ENCODE measurements around the gene WTIP.
"Not testable (repeated sequence)": the region's sequence is repeated elsewhere in the genome, so short reads cannot be mapped to it uniquely, and the experiment has no call there.

Gene WTIP

DNA sequence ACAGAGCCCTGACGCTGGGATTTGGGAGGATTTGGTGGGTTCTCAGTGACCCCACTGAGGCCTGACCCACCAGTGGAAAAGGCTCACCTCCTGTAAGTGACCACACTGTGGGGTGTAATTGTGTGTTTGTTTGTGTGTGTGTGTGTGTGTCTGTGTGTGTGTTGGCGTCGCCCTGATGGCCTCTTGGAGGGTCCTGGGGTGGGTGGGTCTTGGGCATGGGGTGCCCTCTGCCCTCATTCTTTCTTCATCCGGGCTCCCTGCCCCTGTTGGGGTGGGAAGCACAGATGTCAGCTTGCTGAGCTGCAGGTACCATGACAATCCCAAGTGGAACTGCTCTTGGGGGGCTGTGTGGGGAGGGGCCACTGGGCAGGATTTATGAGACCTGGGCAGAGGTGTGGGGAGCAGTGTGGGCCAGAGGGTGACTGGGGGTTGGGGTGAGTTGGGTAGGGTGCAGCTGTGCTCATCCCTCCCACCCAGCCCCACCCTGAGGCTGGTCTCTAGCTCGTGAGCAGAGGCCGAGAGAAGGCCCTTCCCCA, 22.8 kb downstream of the WTIP start:
- no peak for DNase-seq

DNA sequence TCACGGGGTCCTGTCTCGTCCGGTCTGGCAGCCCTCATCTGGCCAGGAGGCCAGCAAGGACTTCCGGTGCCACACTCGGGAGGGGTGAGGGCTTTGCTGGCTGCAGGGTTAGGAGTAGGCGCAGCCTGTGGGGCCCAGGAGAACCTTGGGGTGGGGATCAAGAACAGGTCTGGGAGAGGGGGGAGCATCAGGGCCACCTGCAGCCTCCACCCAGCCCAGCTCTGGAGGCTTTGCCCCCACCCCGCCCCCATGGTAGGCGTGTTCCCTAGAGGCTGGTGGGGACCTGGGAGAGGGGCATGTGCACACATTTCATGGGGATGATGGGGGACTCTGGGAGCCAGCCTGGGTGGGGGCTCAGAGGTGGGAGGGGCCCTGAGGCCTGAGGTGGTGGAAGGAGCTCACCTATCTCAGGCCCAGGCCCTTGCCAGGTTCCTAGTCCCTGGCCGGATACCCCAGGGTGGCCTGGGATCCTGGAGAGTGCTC, 23.3 kb downstream of the WTIP start:
- no peak for DNase-seq

DNA sequence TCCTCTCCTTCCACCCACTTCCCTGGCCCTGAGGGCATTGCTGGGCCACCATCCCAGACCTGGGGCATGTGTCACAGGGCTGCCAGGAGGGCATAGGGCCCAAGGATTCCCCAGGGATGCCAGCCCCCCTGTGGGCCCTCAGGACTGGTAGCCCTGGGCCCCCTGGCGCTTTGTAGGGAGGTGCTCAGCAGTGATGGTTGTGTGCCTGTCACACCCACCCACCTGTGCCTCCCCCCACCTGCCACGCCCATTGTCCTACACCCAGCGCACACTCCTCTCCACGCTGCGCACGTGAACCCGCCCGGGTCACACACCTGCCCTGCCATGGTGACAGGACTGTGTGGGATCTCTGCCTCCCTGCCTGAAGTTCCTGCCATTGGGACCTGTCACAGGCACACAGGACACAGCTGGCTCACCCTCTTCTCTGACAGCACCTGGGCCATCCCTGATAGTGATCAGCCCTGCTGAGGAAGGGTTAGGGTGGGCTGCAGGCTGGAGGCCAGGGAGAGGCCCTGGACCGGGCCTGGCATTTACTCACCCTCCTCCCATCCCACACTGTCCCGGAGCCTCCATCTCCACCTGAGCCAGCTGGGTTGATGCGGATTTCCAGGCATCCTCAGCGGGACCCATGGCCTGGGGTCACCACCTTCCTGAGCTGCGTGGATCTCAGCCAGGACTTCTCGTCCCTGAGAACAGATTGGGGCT, 23.9 kb downstream of the WTIP start:
- no peak for DNase-seq

DNA sequence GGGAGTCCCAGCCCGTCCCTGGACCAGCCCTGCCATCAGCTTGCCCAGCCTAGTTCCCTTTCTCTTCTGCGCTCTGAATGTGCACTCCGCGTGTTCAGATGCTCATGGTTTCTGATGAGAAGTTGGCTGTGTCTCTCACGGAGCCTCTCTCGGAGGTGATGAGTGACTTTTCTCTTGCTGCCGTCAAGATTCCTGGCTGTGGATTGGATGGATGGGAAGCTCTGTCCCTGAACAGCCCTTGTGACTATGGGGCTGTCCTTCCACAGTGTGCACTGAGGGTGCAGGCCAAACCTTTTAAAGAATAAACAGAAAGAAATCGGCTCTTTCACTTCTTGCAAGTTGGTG, 24.4 kb downstream of the WTIP start:
- DNase-seq, result no peak

DNA sequence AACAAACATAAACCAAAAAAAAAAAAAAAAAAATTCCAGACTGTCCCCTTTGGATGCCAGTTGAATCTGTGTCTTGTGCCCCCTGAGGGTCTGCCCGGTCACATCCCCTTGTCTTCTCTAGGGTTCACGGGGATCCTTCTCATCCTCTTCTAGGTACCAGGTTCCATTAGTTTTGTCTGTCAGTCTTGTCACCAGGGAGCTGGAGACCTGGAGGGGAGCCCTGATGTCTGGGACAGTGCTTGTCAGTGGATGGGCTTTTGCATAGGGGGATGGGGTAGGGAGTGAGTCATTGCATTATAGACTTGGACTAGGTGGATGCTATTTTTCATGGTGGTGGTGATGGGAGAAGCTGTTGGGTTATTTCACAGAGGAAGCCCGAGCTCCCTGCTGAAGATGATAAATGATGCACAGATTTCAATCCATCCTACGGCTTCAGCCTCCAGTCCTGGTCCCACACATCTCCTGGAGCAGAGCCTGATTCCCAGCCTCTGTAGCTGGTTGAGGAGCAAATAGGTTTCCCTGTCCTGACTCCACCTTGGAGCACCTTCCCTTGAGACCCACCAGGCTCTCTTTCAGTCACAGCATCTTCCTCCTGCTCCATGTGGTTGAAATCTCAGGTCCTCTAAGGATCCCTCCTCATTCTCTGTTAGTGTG, 26.0 kb downstream of the WTIP start:
- no peak for DNase-seq

DNA sequence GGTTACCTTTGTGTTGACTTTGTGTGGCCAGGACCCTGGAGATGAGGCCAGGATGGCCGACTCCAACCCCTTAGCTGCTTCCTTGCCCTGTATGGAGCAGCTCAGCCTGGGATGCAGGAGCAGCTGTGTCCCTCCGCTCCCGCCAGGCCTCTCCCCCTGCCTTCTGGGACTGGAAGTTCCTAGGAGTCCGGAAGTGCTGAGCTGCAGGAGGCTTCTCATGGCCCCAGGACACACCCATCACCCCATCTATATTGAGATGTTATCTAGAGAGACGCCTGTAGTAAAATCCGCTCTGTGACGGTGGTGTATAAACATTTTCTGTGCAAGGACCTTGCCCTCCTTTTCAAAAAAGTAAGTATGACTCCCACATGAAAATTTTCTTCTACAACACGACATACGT, 27.0 kb downstream of the WTIP start:
- no peak for DNase-seq

DNA sequence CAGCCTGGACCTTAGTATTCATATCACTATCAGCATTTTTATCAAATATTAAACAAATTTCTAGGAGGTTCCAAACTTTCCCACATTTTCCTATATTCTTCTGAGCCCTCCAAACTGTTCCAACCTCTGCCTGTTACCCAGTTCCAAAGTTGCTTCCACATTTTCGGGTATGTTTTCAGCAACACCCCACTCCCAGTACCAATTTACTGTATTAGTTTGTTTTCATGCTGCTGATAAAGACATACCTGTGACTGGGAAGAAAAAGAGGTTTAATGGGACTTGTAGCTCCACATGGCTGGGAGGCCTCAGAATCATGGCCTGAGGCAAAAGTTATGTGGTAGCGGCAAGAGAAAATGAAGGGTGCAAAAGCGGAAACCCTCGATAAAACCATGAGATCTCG, 29.3 kb downstream of the WTIP start:
- DNase-seq, result not testable (repeated sequence)

DNA sequence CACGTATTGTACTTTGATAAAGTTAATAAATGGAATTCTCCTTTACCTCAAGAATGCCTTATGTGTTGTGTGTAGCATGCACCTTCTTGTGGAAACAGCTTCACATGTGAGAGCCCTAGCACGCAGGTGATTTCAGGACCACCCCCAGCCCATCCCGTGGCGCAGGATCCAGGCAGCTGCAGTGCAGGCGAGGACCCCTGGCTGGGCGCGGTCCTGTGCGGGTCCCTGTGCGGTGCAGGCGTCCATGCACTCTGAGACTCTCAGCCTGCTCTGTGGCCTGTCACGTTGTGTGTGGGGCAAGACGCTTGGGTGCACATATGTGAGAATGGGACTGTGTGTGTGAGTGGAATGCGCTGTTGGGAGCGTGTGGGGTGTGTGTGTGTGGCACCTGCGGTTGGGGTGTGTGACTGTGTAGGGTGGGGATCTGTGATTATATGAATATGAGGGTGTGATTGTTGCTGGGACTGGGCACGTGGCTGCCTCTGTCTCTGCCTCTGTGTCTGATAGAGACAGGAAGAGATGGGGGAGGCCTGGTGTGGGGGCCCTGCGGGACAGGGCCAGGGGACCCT, 30.8 kb downstream of the WTIP start:
- DNase-seq, result no peak

DNA sequence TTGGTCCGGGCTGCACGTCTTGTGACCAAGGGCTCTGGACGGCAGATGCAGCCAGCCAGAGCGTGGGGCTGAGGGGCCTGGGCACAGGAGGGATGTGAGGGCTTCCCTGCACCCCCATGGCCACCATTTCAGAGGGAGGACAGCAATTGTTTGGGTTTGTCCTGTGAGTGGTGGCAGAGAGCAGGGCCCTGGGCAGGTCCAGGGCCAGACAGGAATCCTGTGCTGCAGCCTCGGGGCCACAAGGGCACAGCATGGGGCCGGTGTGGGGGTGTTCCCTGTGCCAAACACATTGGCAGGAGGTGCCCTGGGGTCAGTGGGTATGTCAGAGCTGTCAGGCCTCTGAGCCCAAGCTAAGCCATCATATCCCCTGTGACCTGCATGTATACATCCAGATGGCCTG, 32.2 kb downstream of the WTIP start:
- DNase-seq, result no peak

DNA sequence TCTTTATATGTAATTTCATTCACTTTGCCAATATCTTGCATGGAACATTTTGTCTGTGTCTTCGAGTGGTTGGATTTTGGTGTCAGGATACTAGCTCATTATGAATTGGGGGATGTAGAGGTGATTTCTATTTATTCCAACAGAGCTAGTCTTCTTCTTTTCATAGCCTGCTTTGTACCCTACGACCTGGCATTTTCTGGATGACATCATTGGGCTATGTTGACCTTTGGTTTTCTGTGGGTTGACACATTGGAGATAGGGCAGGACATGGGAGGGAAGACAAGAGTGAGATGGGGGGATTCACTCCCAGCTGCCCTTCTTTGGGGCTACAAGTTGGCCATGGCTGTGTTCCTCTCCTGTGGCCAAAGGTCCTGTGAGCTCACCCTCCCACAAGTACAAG, 38.0 kb downstream of the WTIP start:
- DNase-seq, result no peak

DNA sequence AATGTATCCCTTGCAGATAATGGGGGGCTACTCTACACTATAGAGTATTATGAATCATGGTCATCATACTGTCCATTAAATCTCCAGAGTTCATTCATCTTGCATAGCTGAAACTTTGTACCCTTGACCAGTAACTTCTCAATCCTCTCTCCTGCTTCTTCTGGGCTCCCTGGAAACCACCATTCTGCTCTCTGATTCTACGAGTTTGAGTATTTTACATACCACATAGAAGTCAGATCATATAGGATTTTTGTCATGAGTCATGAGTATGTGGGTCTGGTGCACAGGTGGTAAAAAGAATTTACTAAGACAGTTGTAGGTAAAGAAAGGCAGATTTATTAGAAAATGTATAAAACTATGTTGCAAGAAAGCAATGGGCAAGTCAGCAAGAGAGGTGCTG, 41.9 kb downstream of the WTIP start:
- no peak for DNase-seq

DNA sequence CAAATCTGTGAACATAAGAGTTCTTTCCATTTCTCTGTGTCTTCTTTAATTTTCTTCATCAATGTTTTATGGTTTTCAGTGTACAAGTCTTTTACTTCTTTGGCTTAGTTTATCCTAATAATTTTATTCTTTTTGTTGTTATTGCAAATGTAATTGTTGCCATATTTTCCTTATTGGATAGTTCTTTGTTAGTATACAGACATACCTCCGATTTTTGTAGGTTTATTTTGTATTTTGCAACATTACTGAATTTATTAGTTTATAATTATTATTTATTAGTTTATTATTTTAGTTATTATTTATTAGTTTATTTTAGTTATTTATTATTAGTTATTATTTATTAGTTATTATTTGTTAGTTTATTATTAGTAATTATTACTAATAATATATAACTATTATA, 43.4 kb downstream of the WTIP start:
- DNase-seq, result no peak

DNA sequence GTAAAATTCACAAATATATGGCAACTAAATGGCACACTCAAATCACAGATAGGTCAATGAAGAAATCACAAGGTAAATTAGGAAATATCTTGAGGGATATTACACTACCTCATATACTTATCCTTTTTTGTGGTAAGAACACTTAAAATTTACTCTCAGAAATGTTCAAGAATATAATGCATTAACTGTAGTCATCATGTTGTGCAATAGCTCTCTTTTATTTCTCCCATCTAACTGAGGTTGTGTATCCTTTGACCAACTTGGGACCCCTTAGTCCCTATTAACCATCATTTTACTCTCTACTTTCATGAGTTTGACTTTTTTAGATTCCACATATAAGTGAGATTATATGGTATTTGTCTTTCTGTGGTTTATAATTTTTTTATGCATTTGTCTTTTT, 52.6 kb downstream of the WTIP start:
- no peak for DNase-seq

DNA sequence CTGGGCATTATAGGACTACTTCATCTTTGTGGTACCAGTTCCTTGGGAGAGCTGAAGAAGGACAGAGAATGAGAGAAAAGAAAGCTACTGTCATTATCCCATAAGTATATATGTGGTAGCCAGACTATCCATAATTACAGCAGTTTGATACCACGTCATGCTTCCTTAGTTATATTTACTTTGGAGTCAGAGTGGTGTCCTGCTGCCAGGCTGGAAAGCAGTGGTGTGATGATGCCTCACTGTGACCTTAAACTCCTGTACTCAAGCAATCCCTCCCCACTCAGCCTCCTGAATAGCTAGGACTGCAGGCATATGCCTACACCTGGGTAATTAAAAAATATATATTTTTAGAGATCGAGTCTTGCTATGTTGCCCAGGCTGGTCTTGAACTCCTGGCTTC, 57.8 kb downstream of the WTIP start:
- no peak for DNase-seq

DNA sequence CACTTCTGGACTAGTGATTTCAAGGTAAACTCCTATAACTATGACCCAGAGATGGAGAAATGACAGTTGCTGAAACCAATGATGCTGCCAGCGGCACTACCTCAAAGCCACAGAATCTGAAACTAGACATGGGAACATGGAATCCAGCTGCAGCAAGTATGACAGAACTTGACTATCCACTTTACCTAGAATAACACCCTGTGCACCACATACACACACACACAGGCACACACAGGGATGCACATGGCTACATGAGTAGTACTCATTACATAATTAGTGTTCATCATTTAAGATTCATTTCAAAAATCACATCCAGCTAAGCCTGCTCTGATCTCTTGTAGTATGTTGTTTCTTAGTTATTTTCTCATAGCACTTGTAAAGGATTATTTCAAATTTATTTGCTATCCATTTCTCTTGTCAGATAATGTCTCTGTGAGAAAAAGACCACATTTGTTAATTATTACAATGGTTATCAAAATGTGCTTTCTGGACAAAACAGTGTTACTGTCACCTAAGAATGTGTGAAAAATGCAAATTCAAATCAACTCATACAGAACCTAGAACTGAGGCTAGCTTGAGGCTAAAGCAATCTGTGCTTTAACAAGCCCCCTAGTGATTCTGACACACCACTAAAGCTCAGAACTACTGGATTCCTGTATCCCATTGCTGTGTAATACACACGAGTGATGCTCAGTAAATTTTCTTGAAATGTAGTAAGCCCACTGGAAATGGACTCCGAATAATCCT, 59.4 kb downstream of the WTIP start:
- DNase-seq, result no peak

DNA sequence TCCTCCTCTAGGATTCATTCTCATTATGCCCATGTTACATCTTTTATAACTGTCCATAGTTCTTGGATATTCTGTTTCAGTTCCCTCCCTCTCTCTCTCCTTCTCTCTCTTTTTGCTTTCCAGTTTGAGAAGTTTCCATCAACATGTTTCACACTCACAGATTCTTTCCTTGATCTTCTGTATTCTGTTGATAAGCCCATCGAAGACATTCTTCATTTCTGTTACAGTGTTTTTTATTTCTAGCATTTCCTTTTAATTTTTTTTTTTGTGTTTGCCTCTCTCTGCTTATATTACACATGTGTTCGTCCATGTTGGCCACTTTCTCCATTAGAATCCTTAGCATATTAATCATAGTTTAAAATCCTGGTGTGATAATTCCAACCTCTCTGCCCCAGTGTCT, 68.3 kb downstream of the WTIP start:
- DNase-seq, result no peak

DNA sequence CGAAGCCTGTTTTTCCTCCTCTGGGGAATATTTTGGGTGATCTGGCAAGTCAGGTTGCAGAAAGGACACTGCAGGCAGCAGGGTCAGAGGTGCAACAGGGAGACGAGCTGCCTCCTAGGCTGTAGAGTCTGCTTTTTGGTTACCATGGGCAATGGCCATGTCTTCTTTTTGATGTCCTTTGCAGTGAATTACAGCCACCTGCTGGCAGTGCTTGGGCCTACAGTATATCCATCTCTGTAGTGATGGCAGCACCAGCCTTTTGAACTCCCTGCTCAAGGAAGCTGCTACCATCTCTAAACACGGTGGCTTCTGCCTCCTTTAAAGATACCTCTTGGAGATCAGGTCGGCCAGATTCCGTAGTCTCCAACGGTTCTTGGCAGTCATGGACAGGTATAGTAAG, 73.9 kb downstream of the WTIP start:
- DNase-seq, result no peak

DNA sequence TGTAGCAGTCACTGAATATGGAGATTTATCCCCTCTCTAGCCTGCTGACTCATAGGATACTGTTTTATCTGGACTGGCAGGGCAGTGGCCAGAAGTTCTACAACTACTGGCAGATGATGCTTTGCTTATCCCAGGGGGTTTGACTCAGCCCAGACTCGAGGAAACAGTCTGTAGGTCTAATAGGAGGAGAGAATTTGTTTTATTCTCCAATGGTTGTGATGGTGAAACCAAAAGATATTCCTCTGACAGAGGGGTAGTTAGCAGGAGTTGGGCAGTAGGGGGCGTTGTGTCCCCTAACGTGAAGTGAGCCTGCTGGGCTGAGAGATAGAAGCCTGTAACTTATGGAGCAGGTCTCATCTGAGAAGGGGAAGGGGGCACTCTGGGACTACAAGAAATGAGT, 74.9 kb downstream of the WTIP start:
- no peak for DNase-seq

DNA sequence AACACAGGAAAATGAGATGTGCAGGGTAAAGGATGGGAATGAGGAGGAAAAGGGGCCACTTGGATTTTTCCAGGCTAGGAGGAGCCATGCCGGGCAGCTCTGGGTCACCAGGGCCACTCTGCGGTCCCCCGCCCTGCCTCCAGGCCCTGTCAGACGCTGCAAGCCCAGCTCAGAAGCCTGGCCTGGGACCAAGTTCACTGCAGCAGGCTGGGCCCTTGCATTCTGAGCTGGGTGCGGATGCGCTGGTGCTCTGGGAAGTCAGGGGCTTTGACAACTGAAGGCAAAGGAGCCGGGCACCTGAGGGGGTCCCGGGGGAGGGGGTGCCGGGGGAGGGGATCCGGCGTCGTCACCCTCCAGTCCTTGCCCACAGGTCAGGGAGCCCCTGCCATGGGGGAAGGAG, 77.5 kb downstream of the WTIP start:
- no peak for DNase-seq

DNA sequence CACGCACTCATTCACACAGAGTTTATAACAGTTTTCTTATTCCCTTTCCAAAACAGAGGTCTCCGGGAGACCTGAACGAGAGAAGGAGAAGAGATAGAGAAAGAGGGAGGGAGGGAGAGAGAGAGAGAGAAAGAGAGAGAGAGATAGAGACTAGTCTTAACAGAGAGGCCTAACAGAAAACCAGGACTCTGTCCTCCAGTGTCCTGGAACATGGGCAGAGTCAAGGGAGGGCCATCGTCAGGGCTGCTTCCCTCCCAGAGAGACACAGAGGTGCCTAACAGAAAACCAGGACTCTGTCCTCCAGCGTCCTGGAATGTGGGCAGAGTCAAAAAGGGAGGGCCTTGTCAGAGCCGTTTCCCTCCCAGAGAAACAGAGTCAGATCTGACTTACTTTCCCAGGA, 78.7 kb downstream of the WTIP start:
- DNase-seq, result no peak

Measured in activated CD4-positive, CD25-positive, alpha-beta regulatory T cell (primary cell).